ENCODE data around the gene N4BP2L2. TPM values are rescaled to one million over a fixed set of nuclear protein-coding genes. Genes with fewer than 3 reads are reported as not detected.
"Not testable (repeated sequence)": the region's sequence is repeated elsewhere in the genome, so short reads cannot be mapped to it uniquely, and the experiment has no call there.

The N4BP2L2 gene
- 98.7 and 99.7 TPM in 2 replicates for total RNA-seq

DNA sequence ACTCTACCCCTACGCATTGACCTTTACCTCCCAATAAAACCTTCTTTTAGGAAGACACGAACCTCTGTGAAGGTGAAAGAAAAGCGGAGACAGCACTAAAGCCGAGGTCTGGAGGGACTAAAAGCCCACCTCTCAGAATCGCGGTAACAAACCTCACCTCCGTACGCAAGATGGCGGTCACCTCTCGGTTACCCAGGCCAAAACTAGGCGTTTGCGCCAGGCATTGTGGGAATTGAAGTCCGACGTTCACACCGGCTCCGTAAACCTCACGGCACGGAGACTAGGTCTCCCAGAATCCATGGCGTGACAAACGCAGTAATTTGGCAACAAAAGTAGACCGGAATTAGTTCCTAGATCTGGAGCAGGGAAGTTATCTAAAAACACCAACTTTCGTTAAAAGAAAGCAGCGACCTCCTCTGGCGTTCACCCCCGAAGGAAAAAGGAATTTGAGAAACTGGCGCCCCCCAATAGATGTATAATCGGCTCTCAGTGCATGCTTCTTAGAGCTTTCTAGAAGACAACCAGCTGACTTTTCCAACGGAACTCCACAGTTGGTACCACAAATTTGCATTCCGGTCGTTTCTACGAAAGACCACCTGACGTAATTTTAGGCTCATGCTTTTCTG is at the start of gene N4BP2L2:
TSS of gene N4BP2L2 (minus strand) at position 175 of the 626 bp plus-strand sequence. CDS start 1,768 bp downstream, outside the sequence.
- DNase-seq: peak; percentile 99

DNA sequence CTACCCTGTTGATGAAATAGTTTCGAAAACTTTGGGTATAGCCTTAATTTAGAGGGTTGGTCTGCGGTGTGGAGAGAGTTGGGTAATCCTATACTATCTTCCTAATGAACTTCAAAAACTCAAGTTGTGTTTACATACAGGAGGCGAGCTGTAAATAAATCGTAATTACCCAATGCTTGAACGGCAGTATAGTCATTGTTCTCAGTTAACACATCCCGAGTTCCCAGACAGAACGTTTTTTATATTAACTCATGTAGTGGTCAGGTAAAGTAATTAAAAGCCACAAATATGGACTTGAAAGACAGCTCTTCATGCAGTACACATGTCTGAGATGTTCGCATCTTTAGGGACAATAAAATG is 49.2 kb upstream of the N4BP2L2 start:
- peak; percentile 37 for DNase-seq

DNA sequence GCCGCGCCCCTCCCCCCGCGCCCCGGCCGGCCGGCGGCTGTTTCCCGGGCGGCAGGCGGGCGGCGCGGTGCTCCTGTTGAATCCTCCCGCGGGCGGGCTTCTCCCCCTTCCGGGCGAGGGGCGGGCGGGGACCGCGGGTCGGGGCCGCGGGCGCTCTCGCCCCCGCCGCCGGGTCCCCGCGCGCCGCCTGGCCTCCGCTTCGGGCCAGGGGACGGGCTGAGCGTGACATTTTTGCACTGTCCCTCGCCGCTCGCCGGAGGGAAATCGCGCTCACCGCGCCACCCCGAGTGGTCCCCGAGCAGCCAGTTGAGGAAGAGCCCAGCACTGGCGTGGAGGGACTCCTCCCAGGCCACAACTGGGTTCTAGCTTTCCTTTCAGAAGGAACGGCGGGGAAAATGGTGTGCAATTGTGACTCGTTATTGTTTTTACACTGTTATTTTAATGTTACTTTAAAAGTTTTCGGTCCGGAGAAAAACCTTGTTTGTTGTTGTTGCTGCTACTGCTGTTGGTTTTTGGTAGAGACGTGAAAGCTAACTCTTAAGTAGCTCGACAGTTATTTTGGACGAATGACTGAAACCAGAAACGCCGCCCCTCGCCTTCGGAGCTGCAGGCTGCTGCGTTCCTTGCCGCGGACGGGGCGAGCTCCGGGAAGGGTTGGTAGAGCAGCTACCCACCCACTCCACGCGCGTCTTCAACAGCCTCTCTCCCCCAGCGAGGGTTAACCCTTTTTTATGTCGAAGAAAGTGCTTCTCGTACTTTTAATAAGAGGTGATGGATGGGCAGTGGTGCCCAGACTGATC is 48.6 kb upstream of the N4BP2L2 start:
- DNase-seq: peak; percentile 64

DNA sequence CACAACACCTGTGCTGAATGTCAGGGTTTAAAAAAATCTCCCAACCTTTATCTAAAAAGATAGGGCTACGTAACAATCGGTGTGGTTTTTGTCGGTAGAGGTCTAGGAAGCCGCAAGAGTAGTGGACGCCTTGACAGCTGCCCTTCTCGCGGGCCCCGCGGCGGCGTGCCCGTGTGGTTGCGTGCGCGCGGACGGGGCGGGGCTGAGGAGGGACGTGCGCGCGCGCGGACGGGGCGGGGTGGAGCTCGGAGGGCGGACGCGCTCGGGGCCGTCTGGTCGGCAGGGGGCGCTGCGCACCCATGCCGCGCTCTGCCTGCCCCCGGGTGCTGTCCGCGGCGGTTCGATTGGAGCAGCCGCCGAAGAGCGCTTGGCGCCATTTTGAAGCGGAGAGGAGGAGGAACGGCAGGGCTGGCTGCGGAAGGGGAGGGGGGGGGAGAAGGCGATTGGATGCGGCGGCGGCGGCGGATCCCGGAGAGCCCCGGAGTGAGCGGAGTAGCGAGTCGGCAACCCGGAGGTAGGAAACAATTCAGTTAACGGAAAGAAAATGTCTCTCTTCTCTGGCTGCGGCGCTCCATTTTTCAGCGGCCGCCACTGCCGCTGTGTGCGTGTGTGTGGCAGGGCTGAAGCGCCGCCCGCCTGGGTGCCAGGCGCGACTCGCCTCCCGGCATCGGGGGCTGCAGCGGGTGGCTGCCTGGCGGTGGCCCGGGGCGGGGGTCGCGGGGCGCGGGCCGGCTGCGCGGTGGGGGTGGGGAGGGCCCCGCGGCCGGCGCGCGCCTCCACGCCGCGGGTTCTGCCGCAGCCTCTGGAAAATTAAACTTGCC is 47.7 kb upstream of the N4BP2L2 start, which contains the start of gene PDS5B:
TSS of gene PDS5B (plus strand) at position 373 of the 821 bp plus-strand sequence. CDS start 62,321 bp downstream, outside the sequence.
- peak; percentile 96 for DNase-seq

DNA sequence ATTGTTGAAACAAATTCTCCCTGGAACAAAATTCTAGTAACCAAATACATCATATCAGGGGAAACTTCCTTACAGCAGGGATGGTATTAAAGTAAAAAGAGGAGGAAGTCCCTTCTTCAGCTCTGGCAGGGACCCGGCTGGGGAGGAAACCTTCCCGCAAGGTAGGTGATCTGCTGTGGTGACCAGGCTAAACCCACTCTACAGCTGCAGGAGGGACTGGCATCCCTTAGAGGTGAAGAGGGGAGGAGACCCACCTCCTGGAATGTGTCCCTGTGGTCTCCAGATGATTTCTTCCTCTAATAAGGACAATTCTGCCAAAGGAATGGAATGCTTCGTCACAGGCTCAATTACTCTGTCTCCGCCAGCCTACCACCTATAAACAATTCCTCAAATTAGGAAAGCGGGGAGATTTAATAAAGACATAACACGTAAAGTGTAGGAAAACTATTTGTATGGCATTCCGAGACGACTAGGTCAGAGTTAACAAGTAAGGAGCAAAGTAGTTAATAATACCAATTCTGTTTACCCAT is 47.0 kb upstream of the N4BP2L2 start:
- no peak for DNase-seq

DNA sequence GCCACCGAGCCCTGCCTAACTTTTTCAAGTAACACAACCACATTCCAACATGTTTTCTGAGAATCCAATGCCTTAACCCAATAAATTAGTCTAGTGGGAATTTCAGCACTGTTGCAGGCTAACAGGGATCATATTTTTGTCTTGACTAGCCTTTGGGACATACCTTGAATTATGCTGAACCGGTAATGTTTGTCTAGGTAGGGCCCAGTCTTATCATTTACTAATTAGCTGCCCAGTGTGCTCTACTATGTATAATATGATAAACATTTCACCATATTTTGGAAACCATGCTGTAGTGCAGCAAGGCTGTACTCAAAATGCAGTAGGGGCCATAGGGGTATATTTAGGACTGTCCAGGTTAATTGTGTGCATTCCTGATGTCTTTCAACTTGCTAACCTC is 44.4 kb upstream of the N4BP2L2 start:
- no peak for DNase-seq

DNA sequence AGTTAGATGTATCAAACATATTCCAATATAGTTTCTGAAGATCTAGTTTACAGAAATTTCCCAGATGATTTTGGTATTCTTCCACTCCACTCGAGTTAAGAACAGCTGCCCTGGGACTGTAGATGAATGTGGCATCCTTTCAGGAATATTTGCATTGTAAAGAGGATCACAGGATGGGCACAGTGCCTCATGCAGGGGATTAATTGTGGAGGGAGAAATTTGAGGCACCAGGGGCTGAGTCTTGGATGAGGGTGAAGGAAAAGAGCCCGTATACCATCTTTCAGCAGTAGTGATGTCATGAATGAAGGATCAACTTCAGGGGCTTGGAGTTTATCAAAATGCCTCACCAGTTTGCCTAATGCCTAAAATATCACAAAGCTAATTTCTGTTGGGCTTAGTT is 43.7 kb upstream of the N4BP2L2 start:
- no peak for DNase-seq

DNA sequence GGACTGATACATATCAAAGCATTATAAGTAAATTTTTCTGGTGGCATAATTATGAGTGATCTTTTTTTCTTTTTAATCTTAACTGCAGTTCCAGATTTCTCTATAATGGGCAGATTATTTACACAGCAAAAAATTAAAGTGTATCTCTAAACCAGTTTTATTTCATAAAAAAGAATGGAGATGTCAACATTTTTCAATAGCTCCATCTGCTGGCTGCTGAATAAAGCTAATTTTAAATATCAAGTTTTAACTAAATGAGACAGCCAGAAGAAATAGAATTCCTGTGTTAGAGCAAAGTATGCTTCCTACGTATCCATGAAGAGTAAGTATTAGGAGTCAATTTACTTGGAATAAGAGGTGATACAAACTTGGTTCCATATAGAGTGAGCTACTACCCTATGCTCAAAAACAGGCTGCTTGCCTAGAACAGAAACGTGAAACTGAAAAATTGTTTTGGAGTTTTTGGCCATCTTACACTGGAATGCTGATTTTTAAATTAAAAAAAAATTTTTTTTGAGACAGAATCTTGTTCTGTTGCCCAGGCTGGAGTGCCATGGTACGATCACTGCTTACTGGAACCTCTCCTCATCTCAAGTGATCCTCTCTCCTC is 42.7 kb upstream of the N4BP2L2 start:
- peak; percentile 52 for DNase-seq

DNA sequence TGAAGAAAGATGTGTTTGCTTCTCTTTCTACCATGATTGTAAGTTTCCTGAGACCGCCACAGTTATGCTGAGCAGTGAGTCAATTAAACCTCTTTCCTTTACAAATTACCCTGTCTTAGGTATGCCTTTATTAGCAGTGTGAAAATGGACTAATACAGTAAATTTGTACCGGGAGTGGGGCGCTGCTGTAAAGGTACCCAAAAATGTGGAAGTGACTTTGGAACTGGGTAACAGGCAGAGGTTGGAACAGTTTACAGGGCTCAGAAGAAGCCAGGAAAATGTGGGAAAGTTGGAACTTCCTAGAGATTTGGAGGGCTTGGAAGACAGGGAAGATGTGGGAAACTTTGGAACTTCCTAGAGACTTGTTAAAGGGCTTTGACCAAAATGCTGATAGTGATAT is 38.4 kb upstream of the N4BP2L2 start:
- no peak for DNase-seq

DNA sequence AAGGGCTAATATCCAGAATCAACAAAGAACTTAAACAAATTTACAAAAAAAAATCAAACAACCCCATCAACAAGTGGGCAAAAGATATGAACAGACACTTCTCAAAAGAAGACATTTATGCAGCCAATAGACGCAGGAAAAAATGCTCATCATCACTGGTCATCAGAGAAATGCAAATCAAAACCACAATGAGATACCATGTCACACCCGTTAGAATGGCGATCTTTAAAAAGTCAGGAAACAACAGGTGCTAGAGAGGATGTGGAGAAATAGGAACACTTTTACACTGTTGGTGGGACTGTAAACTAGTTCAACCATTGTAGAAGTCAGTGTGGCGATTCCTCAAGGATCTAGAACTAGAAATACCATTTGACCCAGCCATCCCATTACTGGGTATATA is 37.1 kb upstream of the N4BP2L2 start:
- not testable (repeated sequence) for DNase-seq

DNA sequence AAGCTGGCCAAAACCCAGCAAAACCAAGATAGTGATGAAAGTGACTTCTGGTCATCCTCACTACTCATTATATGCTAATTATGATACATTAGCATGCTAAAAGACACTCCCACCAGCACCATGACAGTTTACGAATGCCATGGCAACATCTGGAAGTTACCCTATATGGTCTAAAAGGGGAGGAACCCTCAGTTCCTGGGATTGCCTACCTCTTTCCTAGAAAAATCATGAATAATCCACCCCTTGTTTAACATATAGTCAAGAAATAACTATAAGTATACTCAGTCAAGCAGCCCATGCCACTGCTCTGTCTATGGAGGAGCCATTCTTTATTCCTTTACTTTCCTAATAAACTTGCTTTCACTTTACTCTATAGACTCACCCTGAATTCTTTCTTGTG is 22.2 kb upstream of the N4BP2L2 start:
- not testable (repeated sequence) for DNase-seq

DNA sequence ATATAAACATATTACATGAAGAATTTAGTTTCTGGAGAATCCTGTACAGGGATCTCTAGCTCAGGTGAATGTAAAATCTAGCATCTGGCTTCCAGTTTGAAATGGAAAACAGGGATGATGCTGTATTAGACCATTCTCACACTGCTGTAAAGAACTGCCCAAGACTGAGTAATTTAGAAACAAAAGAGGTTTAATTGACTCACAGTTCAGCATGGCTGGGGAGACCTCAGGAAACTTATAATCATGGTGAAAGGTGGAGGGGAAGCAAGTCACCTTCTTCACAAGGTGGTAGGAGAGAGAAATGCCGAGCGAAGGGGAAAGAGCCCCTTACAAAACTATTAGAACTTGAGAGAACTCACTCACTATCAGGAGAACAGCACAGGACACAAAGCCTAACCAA is 17.0 kb upstream of the N4BP2L2 start:
- no peak for DNase-seq

DNA sequence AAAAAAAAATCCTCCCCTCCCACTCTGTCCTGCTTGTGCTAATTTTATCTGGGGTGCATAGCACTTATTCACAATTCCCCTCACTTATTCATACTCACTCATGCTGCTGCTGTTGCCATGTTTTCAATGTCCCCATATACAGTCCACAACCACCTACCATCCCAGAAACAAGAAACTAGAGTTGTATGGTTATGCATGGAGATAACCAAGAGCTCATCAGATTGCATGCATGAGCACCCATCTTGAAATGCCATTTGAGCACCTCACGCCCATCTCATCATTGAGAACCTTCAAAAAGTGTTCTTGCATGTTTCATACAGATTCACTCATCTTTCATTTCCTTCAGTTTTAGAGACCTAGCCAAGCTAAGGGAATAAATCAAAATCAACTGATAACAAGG is 15.1 kb upstream of the N4BP2L2 start:
- no peak for DNase-seq

DNA sequence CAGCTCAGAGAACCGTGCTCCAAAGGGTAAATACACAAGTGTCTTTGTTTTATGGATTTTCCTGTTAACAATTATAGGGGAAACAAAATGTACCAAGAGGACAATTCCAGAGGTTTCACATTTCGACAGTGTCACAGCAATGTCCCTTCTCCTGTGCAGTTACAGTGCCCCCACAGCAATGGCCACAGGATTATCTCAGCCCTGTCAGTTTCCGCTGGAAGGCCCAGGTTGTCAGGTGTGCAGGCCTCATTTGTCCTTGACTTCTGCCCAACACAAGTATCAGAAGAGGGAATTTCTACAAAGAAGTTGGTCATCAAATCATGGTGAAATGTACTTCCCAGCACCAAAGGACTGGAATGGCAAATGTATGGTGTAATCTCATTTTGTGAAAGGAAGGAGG is 11.2 kb upstream of the N4BP2L2 start:
- DNase-seq: no peak

DNA sequence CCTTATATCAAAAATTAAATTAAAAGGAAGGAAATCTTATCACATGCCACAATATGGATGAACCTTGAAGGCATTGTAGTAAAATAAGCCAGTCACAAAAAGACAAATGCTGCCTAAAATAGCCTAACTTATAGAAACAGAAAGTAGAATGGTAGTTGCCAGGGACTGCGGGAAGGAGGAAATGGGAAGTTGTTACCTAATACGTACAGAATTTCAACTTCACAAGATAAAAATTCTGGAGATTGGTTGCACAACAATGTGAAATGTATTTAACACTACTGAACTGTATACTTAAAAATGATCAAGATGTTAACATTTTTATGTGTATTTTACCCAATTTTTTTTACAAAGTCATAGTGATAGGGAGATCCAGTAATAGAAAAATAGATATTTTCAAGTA is 10.2 kb upstream of the N4BP2L2 start:
- no peak for DNase-seq

DNA sequence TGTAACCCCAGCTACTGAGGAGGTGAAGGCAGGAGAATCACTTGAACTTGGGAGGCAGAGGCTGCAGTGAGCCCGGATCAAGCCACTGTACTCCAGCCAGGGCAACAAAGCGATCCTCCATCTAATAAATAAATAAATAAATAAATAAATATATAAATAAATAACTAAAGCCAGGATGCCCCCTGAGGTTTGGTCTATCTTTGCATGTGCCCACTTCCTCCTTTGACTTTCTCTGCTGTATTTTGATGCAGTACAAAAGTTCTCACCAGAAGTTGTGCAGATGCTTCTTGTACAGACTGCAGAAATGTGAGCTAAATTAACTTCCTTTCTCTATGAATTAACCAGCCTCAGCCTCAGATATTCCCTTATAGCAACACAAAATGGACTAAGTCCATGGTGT is 6.5 kb upstream of the N4BP2L2 start:
- DNase-seq: no peak

DNA sequence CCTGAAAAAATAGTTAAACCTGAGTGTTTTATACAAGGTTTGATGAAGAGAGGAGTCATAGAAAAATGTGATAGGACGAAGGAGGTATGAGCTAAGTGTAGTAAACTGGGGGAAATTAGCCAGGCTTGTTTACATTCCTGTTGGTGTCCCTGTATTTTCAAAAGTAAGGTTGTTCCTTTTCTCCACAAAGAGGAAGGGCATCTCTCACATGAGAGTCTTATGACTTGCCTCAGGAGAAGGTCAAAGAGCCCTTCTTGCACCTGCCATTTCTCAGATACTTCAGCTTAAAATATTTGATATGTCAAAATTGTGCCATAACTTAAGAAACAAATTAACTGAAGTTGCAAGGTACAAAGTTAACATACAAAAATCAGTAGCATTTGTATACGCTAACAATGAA is 3.6 kb upstream of the N4BP2L2 start:
- no peak for DNase-seq

DNA sequence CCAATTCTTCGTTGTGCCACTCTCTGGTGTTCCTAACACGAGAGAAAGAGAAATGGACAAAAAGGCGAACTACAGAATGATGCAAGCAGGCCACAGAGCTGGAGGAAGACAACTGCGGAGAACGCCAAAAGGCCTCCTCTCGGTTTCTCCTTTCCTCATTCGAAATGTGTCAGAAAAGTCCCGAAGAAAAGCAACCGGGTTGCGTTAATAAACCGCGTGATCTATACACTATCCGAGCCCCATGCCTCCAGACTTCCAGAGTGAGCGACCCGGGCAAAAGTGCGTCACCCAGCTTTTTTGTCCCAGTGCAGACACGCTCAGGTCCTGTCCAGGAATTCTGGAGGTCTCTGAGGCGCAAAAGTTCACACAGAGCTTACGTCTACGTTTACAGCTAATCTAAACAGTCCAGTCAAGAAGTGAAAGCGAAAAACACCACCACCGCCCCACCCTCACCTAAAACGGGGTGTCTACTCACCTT is 413 bp downstream of the N4BP2L2 start:
- DNase-seq: peak; percentile 64

DNA sequence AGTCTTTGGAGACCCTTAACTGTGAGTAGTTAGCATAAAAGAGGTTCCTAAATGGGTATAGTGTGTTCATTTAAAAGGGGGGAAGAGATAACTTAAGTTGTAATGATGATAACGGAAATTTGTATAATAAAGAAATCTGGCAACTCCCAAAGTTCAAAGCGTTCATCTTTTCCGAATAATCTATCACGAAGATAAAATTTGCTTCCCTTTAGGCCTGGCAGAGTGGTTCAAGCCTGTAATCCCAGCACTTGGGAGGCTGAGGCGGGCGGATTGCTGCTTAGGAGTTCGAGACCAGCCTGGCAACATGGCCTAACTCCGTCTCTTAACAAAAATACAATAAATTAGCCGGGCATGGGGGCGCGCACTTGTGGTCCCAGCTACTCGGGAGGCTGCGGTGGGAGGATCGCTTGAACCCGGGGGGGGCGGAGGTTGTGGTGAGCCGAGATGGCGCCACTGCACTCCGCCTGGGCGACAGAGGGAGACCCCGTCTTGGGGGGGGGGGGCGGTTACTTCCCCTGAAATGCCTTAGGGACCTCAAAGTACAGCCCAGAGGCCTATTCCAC is 934 bp downstream of the N4BP2L2 start:
- no peak for DNase-seq

DNA sequence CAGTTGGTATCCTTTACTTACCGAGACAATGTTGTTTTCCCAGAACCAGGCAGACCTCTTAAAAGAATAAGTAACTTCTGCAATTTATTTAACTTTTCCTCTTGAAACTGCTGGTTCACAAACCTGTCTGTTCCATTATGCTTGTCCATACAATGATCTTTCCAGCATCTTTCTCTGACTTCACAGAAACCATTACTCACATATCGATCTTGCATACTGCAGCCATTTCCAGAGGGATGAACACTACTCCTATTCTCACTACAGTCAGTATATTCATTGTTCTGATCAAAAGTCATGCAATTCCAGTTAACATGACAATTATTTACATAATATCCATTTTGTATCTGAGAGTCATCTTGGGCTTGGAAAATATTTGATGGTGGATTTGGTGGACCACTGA is 2.8 kb downstream of the N4BP2L2 start:
- no peak for DNase-seq

DNA sequence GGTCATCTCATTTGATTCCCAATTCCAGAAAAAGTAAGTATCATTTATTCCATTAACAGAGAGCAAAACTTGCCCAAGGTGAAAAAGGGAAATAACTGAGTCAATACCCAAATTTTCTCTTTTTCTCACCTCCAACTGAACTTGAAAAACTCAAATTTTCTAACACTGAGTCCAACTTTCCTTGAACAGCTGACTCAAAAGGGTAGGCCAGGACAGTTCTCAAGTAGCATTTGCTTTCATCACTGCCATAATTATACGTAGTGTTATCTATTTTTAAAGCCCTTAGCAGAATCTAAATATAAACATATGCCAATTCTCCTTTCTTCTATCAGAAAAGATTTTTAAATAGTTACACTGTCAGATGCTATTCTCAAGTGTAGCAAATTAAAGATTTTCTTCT is 3.5 kb downstream of the N4BP2L2 start:
- no peak for DNase-seq

DNA sequence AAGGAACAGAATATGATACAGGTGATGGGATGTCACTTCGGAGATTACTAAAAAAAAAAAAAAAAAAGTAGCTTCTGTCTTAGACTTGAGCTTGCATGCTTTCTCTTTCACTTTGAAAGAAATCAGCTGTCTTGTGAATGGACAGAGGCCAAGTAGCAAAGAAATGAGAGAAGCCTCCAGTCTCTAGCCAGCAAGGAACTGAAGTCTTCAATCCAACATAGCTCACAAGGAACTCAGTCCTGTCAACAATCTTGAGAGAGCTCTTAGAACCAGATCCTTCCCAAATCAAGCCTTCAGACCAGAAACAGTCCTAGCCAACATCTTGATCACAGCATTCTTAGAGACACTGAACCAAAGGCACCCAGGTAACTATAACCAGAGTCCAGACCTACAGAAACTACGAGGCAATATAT is 7.7 kb downstream of the N4BP2L2 start:
- peak; percentile 31 for DNase-seq

Measured in dermis blood vessel endothelial cell (primary cell).